Pulmonary artery endothelial cell (primary cell): ENCODE data around the gene SLC22A15. TPM values are rescaled to one million over a fixed set of nuclear protein-coding genes. Genes with fewer than 3 reads are reported as not detected.

Source experiments
- DNase-seq: peaks from one replicate; pipeline ENCODE4 v3.0.0-alpha.2; 2011; ENCODE audit warnings: low read depth, low spot score
- total RNA-seq: library from RNA; depleted of rRNA; stranded (reverse); fragments of >200 nt; gene quantifications from 2 replicates; pipeline ENCODE4 v1.2.3, GENCODE V29; 2014

SLC22A15 gene
- total RNA-seq, 1 donor from 2014 or later: not detected

- no peak for DNase-seq
These were observed 123.6 kb downstream of the SLC22A15 start for GRCh38 chr1:116099919-116100318.

- DNase-seq: no peak
These were observed 128.4 kb downstream of the SLC22A15 start for GRCh38 chr1:116104667-116105066.

GRCh38 chr1:116105996-116106395 is 129.7 kb downstream of the SLC22A15 start:
- no peak for DNase-seq

- DNase-seq: no peak
These were observed 130.3 kb downstream of the SLC22A15 start for GRCh38 chr1:116106646-116107045.

GRCh38 chr1:116107371-116107770 is 131.1 kb downstream of the SLC22A15 start:
- DNase-seq: no peak

GRCh38 chr1:116110567-116111523 is 134.5 kb downstream of the SLC22A15 start, which contains the start of gene MAB21L3:
Gene MAB21L3 (plus strand): TSS chr1:116111399. CDS start chr1:116112616, 1,217 bp downstream.
- no peak for DNase-seq

- no peak for DNase-seq
These were observed 135.3 kb downstream of the SLC22A15 start for GRCh38 chr1:116111524-116112021.

- no peak for DNase-seq
These were observed 136.3 kb downstream of the SLC22A15 start for GRCh38 chr1:116112388-116113140.

- no peak for DNase-seq
These were observed 137.3 kb downstream of the SLC22A15 start for GRCh38 chr1:116113615-116114014.

GRCh38 chr1:116115476-116116439 is 139.4 kb downstream of the SLC22A15 start:
- DNase-seq: no peak

GRCh38 chr1:116118471-116118870 is 142.2 kb downstream of the SLC22A15 start:
- no peak for DNase-seq

Other genes with a start within 250 kb of the SLC22A15 start
- not detected in 2 replicates for gene CASQ2, start 207.8 kb upstream of the SLC22A15 start, total RNA-seq
- gene NHLH2, start 135.4 kb upstream of the SLC22A15 start, total RNA-seq: not detected in 2 replicates
- not detected in 2 replicates for gene MAB21L3, start 134.9 kb downstream of the SLC22A15 start, total RNA-seq